HG02885 (cell line): ENCODE results near the gene KCNK7.
"Not testable (repeated sequence)": the region's sequence is repeated elsewhere in the genome, so short reads cannot be mapped to it uniquely, and the experiment has no call there.

Experiments
- ATAC-seq: cut with Tn5 transposase; IDR thresholded peaks from one replicate; pipeline ENCODE4 v1.9.1; 2021; ENCODE audit warnings: mild to moderate bottlenecking; ENCODE audit not compliant: unreplicated experiment, poor library complexity

Gene KCNK7, protein sequence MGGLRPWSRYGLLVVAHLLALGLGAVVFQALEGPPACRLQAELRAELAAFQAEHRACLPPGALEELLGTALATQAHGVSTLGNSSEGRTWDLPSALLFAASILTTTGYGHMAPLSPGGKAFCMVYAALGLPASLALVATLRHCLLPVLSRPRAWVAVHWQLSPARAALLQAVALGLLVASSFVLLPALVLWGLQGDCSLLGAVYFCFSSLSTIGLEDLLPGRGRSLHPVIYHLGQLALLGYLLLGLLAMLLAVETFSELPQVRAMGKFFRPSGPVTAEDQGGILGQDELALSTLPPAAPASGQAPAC

DNA sequence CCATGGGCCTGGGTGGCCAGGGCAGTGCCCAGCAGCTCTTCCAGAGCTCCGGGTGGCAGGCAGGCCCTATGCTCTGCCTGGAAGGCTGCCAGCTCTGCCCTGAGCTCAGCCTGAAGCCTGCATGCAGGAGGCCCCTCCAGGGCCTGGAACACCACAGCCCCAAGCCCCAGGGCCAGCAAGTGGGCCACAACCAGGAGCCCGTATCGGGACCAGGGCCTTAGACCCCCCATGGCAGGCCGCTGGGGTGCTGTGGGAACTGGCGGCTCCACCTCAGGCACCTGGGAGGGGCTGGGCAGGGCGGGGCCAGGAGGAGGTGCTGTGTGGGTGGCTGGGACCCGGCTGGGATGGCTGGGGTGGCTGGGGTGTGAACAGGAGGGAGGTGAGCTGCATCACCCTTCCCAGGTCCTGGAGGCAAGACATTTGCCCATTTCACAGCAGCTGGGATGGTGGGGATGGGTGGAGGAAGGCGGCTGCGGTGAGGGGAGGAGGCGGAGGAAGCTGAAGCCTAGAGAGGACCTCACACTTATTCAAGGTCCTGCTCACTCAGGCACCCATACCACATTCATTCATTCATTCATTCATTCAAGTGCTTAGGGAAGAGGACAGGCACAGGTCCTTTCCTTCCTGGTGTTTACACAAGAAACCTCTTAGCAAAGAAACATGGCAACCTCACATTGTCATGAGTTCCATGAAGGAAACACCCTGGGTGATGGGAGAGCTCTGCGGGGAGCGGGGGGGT lies at the start of gene KCNK7:
TSS of gene KCNK7 (minus strand) at position 258 of the 739 bp plus-strand sequence. CDS start at position 230, 28 bp downstream.
- ATAC-seq, result no peak

DNA sequence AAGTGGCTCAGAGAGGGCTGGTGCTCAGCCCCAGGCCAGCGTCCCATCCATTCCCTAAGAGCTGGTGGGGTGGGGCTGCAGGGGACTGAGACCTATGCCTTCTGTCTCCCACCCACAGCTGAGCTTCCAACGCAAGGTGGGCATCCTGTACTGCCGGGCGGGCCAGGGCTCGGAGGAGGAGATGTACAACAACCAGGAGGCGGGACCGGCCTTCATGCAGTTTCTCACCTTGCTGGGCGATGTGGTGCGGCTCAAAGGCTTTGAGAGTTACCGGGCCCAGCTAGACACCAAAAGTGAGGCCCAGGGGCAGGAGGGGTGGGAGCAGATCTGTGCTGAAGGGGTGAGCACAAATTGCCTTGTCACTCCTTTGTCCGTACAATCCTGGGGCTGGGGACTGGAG lies 49.2 kb upstream of the KCNK7 start:
- ATAC-seq, result no peak

DNA sequence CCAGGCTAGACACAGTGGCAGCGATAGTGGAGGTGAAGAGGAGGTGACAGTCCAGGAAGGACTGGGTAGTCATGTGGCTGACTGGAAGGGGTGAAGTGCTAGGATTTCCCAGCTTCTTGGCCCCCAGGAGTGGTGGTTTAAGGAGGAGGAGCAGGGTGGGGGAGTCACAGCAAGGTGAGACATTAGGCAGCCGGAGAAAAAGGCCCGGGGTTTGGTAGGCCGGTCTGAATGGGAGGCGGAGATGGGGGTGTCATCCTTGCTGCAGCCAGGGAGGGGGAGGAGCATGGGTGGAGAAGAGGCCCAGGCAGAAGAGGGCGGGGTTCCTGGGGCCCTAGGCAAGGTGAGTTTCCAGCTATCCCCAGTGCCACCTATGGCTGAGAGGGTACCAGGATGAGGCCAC lies 48.4 kb upstream of the KCNK7 start:
- ATAC-seq, result no peak

DNA sequence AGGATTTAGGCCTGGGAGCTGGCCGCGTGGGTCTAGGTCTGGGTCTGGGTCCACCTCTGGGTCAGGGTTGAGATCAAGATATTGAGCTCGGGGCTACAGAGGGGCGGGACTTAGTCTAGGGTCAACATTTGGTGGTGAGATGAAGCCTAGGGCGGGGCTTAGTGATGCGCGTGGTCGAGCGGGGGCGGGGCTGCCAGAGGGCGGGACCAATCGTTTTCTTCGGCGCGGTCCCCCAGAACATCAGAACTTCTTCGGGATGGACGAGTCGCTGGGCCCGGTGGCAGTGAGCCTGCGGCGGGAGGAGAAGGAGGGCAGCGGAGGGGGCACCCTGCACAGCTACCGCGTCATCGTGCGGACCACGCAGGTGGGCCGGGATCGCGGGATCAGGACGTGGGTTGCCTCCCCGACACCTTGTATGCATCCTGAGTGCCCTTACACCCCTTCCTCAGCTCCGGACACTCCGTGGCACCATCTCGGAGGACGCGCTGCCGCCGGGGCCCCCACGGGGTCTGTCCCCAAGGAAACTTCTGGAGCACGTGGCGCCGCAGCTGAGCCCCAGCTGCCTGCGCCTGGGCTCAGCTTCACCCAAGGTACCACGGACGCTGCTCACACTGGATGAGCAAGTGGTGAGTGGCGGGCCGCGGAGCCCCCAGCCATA lies 46.5 kb upstream of the KCNK7 start:
- ATAC-seq, result no peak

DNA sequence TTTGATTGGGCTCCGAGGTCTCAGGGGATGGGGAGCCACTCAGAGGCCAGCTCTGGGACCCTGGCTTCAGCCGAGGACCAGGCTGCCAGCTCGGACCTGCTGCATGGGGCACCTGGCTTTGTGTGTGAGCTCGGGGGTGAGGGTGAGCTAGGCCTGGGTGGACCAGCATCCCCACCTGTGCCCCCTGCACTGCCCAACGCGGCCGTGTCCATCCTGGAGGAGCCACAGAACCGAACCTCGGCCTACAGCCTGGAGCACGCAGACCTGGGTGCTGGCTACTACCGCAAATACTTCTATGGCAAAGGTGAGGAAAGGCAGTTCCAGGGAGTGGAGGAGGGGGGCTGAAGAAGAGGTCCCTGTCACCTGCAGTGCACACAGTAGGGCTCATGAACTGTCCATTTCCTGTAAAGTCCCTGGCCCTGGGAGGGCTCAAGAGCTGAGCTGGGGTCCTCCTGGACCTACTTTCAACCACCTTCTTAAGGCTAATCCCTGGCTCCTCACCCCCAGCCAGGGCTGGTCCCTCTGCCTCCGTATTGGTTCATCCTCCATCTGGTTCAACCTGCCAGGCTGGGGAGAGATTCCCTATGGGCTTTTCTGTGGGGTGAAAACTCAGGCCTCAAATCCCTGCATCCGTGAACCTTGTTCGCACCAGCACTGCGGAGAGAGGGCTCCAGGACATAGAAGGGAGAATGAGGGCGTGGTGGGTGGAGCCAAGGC lies 45.9 kb upstream of the KCNK7 start:
- ATAC-seq, result no peak

DNA sequence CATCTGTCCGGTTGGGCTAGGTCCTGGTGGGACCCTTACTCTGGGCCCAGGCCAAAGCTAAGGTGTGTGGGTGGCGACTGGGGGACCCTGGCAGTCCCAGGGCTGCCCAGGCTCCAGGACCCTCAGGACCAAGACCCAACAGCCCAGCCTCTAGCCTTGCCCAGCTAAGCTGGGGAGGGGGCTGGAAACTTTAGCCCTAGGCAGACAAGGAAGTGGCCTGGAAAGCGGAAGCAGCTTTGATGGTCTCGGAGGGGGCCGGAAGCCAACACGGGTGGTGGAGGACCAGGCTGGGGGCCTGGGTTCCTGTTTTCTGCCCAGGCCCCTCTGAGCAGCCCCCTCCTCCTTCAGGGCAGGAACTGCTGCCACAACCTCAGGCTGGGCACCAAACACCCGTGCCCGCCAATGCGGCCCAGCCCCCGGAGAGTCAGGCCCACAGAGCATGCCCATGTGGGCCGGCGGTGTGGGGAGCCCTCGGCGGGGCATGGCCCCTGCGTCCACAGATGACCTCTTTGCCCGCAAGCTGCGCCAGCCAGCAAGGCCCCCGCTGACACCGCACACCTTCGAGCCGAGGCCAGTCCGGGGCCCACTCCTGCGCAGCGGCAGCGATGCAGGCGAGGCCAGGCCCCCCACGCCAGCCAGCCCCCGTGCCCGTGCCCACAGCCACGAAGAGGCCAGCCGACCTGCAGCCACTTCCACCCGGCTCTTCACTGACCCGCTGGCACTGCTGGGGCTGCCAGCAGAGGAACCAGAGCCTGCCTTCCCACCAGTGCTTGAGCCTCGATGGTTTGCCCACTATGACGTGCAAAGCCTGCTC lies 45.1 kb upstream of the KCNK7 start:
- peak; percentile 2 for ATAC-seq

DNA sequence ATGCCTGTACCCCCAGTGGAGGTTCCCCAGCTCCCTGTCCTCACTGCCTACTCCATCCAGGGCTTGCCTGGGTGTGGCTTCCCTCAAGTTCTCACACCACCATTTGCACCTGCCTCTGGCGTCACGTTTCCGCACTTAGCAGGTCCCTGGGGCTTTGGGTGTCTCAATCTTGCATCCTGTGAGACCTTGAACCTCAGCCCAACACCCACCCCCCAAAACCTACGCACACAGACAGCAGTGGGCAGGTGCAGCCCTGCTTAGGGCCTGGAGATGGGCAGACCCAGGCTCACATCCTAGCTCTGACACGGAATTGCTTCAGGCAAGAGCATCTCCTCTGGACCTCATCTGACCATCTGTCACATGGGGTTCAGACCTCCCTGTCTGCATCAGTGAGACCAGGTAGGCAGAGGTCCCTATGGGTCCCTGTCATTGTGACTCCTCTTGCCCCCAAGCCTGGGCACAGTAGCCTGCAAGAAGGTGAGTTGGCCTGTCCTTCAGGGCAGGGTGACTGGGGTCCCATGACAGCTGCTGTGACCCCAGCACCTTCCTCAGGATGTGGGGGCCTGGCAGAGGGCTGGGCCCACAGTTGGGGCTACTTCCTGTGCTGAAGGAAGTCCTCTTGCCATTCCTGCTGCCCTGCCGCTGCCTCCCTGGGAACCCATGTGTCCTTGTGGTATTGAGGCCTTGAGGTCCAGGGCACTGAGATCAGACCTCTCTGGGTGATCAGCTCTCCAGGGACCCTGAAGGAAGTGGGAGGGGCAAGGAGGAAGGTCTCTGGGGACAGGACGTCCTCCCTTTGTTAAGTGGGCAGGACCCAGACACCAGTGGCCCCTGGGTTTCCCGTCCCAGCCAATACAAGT lies 44.3 kb upstream of the KCNK7 start:
- ATAC-seq, result peak; percentile 44

DNA sequence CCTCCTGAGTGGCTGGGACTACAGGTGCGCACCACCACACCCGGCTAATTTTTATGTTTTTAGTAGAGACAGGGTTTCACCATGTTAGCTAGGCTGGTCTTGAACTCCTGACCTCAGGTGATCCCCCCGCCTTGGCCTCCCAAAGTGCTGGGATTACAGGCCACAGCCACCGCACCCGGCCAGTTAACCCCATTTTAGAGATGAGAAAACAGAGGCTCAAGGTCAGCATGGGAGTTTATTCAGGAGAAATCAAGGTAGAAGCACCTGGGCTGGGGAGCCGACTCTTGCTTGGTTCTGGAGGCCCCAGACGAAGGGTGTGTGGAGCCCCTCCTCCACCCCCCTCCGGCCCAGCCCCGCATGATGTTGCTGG lies 43.6 kb upstream of the KCNK7 start:
- not testable (repeated sequence) for ATAC-seq

DNA sequence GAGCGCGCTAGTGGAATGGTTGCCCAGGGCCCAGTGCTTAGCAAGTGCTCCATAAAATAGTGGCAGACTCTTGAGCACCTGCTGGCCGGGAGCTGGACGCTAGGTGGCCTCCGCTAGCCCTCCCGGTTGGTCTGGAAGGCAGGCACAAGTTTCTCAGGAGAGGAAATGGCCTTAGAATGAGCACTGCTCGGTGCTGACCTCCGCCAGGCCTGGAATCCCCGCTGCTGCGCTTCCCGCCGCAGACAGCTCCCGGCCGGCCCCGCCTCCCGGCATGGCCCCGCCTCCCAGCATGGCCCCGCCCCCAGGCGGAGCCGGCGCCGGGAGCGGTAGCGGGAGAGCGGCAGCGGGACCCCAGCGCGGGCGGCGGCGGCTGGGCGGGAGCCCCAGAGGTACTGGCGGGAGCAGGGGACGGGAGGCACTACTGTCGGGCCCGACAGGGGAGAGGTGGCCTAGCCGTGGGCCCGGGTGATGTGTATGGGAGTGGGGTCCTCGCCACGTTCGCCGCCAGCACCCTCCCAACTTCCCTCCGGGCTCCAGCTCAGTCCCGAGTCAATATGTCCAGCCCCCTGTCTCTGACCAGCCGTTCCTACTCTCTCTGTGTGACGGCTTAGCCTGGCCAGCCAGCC lies 42.3 kb upstream of the KCNK7 start, which contains the start of gene SIPA1:
TSS of gene SIPA1 (plus strand) at position 308 of the 626 bp plus-strand sequence. CDS start 2,821 bp downstream, outside the sequence.
- peak; percentile 51 for ATAC-seq

DNA sequence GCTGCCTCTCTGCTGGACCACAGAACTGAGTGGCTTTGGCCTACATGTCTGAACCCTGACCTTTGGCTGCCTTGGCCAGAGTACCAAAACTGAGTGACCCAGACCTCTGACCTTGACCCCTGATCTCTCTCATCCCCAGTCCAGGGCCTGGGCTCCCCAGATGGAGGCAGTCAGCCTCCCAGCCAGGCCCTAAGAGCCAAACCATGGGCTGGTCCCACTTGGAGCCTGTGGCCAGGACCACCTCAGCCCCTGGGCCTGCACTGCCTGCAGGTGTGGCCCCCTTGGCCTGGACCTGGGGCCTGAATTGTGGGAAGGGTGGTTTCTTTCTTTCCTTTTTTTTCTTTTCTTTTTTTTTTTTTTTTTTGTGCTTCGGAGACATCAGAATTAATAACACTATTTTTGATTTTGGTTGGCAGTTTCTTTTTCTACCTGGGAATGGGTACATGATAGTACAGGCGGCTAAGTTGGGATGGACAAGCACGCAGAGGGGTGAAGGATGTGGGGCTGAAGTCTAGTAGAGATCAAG lies 41.5 kb upstream of the KCNK7 start:
- no peak for ATAC-seq

DNA sequence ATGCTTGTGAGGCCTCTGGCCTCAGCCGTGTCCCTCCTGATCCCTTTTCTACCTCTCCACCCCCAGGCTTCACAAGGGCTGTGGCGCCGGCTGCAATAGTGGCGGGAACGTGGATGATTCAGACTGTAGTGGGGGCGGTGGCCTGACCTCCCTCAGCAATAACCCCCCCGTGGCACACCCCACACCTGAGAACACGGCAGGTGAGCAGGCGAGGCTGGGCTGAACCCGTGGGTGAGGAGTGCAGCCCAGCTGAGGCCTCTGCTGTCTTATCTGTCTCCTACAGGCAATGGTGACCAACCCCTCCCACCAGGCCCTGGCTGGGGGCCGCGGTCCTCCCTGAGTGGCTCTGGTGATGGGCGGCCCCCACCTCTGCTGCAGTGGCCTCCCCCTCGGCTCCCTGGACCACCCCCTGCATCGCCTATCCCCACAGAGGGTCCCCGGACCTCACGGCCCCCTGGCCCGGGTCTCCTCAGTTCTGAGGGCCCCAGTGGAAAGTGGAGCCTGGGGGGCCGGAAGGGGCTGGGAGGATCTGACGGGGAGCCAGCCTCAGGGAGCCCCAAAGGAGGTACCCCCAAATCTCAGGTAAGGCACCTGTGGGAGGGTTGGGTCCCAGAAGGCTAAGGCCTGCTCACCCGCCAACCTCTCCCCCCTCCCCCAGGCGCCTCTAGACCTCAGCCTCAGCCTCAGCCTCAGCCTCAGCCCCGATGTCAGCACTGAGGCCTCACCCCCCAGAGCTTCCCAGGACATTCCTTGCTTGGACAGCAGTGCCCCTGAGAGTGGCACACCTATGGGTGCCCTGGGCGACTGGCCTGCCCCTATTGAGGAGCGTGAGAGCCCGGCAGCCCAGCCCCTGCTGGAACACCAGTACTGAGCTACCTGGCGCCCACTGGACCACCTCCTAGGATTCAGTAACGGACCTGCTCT lies 40.8 kb upstream of the KCNK7 start:
- no peak for ATAC-seq

DNA sequence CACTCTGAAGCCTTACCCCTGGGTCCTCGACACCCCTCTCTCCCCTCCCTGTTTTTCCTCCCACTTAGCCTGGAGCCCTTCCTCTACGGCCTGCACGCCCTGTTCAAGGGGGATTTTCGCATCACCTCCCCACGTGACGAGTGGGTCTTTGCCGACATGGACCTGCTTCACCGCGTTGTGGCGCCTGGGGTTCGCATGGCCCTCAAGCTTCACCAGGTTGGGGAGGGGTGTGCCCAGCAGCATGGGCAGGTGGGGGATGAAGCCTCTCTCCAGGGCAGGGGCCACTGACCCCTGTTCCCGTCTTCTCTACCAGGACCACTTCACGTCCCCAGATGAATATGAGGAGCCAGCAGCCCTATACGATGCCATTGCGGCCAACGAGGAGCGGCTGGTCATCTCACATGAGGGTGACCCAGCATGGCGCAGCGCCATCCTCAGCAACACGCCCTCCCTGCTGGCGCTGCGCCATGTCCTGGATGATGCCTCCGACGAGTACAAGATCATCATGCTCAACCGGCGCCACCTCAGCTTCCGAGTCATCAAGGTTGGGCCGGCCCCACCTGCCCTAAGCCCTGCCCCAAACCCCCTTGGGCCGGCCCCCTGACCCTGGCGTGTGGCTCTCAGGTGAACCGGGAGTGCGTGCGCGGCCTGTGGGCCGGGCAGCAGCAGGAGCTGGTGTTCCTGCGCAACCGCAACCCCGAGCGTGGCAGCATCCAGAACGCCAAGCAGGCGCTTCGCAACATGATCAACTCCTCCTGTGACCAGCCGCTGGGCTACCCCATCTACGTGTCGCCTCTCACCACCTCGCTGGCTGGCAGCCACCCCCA lies 39.5 kb upstream of the KCNK7 start:
- ATAC-seq, result no peak

DNA sequence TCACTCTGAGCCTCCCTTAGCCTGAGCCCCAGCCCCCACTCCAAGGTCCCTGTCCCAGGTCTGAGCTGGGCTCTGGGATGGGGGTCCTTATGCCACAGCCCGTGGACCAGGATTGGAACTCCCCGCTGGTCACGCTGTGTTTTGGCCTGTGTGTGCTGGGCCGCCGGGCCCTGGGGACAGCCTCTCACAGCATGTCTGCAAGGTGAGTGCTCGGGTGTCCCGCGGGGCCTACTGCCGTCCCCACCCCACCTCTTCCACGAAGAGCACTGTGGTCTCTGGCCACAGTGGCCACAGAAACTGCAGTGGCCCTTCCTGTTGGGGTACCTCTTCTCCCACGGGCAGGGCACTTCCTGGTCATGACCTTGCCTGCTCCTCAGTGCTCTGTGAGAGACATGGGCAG lies 38.8 kb upstream of the KCNK7 start:
- ATAC-seq, result no peak

DNA sequence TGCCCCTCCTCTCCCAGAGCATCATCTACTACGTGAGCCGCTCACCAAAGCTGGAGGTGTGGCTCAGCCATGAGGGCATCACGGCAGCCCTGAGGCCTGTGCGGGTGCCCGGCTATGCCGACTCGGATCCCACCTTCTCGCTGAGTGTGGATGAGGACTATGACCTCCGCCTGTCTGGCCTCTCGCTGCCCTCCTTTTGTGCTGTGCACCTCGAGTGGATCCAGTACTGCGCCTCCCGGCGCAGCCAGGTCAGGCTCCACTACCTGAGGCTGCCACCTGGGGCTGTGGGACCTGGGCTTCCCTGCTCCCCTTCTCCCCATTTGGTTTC lies 38.5 kb upstream of the KCNK7 start:
- ATAC-seq, result no peak

DNA sequence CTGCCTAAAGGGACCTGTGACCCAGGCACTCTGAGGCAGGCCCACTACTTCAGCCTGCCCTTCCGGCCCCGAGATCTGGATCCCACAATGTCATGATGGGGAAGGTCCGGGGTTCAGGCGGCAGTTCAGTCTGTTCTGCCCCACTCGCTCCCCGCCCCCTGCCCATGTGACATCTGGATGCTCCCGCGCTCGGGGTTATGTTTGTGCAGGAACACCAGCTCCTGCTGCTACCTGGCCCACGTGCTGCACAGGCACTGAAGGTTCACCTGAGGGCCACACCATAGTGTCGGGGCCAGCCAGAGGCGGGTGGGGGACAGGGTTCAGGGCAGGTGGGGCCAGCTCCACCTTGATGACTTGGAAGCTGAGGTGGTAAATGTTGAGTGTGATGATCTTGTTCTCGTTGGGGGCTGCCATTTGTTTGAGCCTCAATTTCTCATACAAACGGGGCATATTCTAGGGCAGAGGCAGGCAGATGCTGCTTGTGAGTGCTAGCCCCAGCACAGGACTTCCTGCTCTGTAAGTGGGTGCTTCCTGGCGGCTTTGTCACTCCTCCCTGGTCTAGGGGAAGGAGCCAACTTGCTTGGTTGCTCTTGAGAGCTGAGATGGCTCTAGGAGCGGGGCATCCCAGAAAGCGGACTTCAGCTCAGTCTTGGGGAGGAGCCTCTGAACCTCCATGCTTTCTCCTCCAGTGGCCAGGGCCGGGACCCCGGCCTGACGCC lies 37.9 kb upstream of the KCNK7 start:
- no peak for ATAC-seq

DNA sequence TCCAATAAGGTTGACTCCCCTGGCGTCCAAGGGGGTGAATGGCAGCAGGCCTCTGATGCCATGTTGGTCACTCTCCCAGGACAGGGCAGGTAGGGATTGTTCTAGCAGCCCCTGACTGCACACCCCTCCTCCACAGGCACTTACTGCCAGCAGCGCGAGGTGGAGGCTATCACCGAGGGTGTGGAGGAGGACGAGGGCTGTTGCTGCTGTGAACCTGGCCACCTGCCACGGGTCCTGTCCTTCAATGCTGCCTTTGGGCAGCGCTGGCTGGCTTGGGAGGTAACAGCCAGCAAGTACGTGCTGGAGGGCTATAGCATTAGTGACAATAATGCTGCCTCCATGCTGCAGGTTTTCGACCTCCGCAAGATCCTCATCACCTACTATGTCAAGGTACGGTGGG lies 34.6 kb upstream of the KCNK7 start:
- no peak for ATAC-seq
